Lower lobe of right lung (tissue), 2 donors: ENCODE measurements around the gene DOCK1. TPM values are rescaled to one million over a fixed set of nuclear protein-coding genes. Genes with fewer than 3 reads are reported as not detected.

Source experiments
- ATAC-seq, 2 donors: fragments of 200-7000 bp; cut with Tn5 transposase; one replicate each; pipeline ENCODE4 v1.9.1; 2020 to 2022; ENCODE audit warnings: mild to moderate bottlenecking in 2 of 2, moderate library complexity in 2 of 2
- DNase-seq: peaks from one replicate; pipeline ENCODE4 v3.0.0-alpha.2; 2020
- H3K27ac ChIP-seq: fragments of 200-600 bp; one replicate; pipeline ENCODE4 v1.8.0; 2022
- H3K27me3 ChIP-seq: fragments of 200-600 bp; one replicate; pipeline ENCODE4 v1.8.0; 2022; ENCODE audit warnings: low read depth
- H3K36me3 ChIP-seq: fragments of 200-600 bp; one replicate; pipeline ENCODE4 v1.8.0; 2022; ENCODE audit warnings: mild to moderate bottlenecking
- H3K4me1 ChIP-seq: fragments of 200-600 bp; one replicate; pipeline ENCODE4 v1.8.0; 2022
- H3K4me3 ChIP-seq: fragments of 200-600 bp; one replicate; pipeline ENCODE4 v1.8.0; 2022; ENCODE audit warnings: mild to moderate bottlenecking
- H3K9me3 ChIP-seq: fragments of 200-600 bp; one replicate; pipeline ENCODE4 v1.8.0; 2022
- intact Hi-C: fragments of 100-400 bp; cut with DNase I; formaldehyde crosslinking; loops from one replicate; pipeline ENCODE4 v1.11.0; 2022
- total RNA-seq: library from RNA; stranded (reverse); fragmentation: NEBNext Ultra II Directional; extraction: Animal tissue kit (Norgen Biotek cat#: 25700); gene quantifications from one replicate; pipeline ENCODE4 v1.2.1, GENCODE V29; 2021
- TF ChIP-seq, protein P1 (sequence below): fragments of 200-600 bp; IDR thresholded peaks from one replicate; pipeline ENCODE4 v1.8.0; 2022; ENCODE audit warnings: antibody characterized with exemption, mild to moderate bottlenecking
- donor health status: DM: no; HTN: yes; CAD: no; lungs with severe emphysema.

The DOCK1 gene
- total RNA-seq, 1 donor from 2014 or later, result 44.8 TPM

DNA sequence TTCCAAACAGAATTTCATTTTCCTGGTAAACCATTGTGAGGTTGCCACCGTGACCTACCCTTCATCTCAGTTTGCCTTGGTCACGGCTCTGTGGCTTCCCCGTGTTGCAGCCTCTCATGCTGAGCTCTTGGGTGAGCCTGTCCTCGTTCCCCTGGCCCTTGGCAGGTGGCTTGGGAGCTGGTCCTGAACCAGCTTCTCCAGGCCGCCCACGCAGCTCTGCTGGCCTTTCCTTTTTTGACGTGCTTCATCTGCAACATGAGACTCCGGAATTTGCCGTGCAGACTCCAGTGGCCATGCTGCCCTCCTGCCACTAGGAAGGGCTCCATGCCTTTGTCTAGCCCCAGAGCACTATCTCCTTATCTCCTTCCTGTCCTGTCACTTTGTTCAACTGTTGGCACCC lies 550.9 kb downstream of the DOCK1 start:
- DNase-seq, result no peak
- no peaks in the 10 kb centered on the region for H3K36me3 ChIP-seq
- no peaks in the 10 kb centered on the region for H3K27me3 ChIP-seq
- intact Hi-C loops, result no loop called here
- TF ChIP-seq, protein P1, sequence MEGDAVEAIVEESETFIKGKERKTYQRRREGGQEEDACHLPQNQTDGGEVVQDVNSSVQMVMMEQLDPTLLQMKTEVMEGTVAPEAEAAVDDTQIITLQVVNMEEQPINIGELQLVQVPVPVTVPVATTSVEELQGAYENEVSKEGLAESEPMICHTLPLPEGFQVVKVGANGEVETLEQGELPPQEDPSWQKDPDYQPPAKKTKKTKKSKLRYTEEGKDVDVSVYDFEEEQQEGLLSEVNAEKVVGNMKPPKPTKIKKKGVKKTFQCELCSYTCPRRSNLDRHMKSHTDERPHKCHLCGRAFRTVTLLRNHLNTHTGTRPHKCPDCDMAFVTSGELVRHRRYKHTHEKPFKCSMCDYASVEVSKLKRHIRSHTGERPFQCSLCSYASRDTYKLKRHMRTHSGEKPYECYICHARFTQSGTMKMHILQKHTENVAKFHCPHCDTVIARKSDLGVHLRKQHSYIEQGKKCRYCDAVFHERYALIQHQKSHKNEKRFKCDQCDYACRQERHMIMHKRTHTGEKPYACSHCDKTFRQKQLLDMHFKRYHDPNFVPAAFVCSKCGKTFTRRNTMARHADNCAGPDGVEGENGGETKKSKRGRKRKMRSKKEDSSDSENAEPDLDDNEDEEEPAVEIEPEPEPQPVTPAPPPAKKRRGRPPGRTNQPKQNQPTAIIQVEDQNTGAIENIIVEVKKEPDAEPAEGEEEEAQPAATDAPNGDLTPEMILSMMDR, result no peak
- no peak for ATAC-seq
- no peak overlapping the region for H3K27ac ChIP-seq
- H3K4me1 ChIP-seq, result no peaks in the 10 kb centered on the region
- H3K9me3 ChIP-seq, result peaks cover 6% of the 10 kb centered on the region
- H3K4me3 ChIP-seq, result no peak overlapping the region

DNA sequence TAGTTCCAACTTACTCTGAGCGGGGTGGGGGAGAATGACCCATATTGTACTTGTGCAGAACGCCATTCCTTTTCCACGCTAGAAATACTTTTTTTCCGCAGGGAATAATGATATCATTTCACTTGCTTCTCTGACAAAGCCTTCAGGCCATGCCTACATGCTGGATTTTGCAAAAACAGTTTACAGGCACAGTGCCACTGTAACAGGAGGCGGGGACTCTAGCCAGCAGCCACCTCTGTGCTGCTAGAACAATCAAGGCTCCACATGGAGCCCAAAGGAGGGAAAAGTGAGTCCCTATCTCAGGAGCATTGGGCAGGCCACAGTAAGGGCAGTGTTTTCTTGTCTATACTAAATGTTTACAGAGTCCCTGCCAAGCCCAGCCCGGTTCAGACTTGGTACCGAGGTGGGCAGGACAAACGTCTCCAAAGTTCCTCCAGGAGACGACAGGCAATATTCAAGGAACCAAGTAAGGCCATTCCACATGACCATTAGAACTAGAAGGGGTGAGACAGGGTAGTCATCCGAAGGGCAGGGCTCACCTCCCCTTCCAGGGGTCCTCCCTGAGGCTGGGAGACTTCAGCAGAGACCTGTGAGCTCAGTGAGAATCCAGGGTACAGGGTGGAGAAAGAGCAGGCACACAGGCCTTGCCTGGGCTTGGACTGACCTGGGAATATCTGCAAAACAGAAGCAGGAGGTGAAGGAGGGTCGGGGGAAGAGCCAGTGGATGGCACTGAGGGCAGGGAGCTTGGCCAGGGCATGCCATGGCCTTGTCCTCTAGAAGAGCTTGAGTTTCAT lies 553.0 kb downstream of the DOCK1 start:
- no peaks in the 10 kb centered on the region for H3K27me3 ChIP-seq
- no peak for ATAC-seq
- H3K27ac ChIP-seq, result no peak overlapping the region
- DNase-seq, result no peak
- H3K9me3 ChIP-seq, result peaks cover 6% of the 10 kb centered on the region
- TF ChIP-seq, protein P1, result no peak
- no peak overlapping the region for H3K4me3 ChIP-seq
- no peaks in the 10 kb centered on the region for H3K4me1 ChIP-seq
- intact Hi-C loops, result no loop called here
- H3K36me3 ChIP-seq, result no peaks in the 10 kb centered on the region

DNA sequence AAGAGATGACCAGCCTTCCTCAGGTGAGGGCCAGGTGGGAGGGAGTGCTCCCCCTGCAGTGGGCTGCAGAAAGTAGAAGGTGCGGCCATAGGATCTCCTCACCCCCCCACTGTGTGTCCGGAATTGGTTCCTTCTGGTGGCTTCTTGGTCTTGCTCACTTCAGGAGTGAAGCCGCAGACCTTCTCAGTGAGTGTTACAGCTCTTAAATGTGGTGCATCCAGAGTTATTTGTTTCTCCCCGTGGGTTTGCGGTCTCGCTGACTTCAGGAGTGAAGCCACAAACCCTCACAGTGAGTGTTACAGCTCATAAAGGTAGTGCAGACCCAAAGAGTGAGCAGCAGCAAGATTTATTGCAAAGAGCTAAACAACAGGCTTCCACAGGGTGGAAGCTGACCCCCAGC lies 553.6 kb downstream of the DOCK1 start:
- DNase-seq, result no peak
- Histone ChIP-seq H3K36me3 (no peaks in the 10 kb centered on the region), H3K4me3 (no peak overlapping the region), H3K27ac (no peak overlapping the region), H3K4me1 (no peaks in the 10 kb centered on the region), H3K27me3 (no peaks in the 10 kb centered on the region), H3K9me3 (peaks cover 6% of the 10 kb centered on the region)
- intact Hi-C loops, result no loop called here
- TF ChIP-seq, protein P1, result no peak
- ATAC-seq, result no peak

DNA sequence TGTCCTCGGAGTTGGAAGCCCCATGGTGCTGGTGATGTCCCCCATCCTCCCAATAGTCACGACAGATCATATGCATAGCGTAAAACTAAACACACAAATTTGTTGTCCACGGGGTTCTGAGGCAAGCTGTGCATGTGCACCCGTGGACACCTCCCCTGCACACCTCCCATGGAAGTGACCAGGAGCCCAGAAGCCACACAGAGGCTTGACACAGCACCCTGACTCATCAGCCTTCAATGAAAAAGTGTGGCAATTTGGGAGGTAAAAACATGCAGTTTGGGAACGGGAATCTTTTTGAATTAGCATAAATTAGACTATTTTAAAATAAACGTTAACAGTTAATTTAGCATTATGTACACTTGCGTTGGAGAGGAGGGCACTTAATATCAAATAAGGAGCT lies 554.7 kb downstream of the DOCK1 start:
- no peak for ATAC-seq
- TF ChIP-seq, protein P1, result no peak
- Histone ChIP-seq H3K4me3 (no peak overlapping the region), H3K9me3 (peaks cover 6% of the 10 kb centered on the region), H3K27ac (no peak overlapping the region), H3K36me3 (no peaks in the 10 kb centered on the region), H3K27me3 (no peaks in the 10 kb centered on the region), H3K4me1 (no peaks in the 10 kb centered on the region)
- no peak for DNase-seq
- intact Hi-C loops, result no loop called here

DNA sequence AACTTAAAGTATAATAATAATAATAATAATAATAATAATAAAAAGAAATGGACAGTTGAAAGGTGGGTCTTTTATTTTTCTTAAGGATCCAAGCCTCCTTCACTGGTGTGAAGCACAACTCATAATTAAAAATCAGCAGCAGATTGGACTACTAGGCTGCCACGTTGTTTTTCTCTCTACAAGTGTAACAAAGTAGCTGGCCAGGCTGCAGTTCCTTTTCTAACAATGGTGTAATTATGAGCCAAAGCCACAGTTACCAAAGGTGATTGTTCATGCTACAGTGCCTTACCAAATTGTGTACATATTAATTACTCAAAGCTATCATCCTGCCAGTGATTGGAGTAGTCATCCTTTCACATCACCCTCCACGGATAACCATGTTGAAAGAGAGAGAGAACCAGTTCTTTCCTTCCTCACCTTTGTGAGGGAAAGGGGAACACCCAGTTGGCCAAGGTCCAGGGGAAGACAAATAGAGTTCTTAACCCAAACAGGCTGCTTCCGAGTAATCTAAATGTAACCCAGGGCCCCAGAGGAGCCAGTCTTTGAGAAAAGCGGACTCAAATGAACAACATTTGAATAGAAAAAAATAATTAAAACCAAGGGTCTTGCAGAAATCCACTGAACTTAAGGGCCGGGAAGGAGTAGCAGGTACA lies 557.5 kb downstream of the DOCK1 start:
- H3K27me3 ChIP-seq, result no peaks in the 10 kb centered on the region
- no peak for DNase-seq
- no peaks in the 10 kb centered on the region for H3K4me1 ChIP-seq
- intact Hi-C loops, result no loop called here
- no peak overlapping the region for H3K27ac ChIP-seq
- peaks cover 6% of the 10 kb centered on the region for H3K9me3 ChIP-seq
- H3K36me3 ChIP-seq, result no peaks in the 10 kb centered on the region
- ATAC-seq, result no peak
- TF ChIP-seq, protein P1, result no peak
- H3K4me3 ChIP-seq, result no peak overlapping the region
